Brain microvascular endothelial cell (primary cell): ENCODE results near the gene CPLANE1.

ENCODE experiments used
- DNase-seq: peaks from one replicate; pipeline ENCODE4 v3.0.0-alpha.2; 2020
- H3K27ac ChIP-seq: fragments of 250-450 bp; sonication (Bioruptor Pico); 2 replicates; pipeline ENCODE4 v1.5.1; 2020; ENCODE audit warnings: mild to moderate bottlenecking, moderate library complexity
- H3K27me3 ChIP-seq: fragments of 250-450 bp; sonication (Bioruptor Pico); replicated peaks from 2 replicates; pipeline ENCODE4 v1.5.1; 2020; ENCODE audit warnings: mild to moderate bottlenecking
- H3K36me3 ChIP-seq: fragments of 250-450 bp; sonication (Bioruptor Pico); replicated peaks from 2 replicates; pipeline ENCODE4 v1.5.1; 2020; ENCODE audit warnings: mild to moderate bottlenecking
- H3K4me3 ChIP-seq: 2 replicates; pipeline ENCODE4 v1.5.1; 2011; ENCODE audit warnings: low read depth, mild to moderate bottlenecking, control low read depth, low read length, moderate library complexity
- CTCF ChIP-seq: IDR thresholded peaks from 2 replicates; pipeline ENCODE4 v1.5.1; 2011; ENCODE audit warnings: low read depth, mild to moderate bottlenecking, moderate library complexity, low read length, control low read depth, inconsistent platforms; ENCODE audit errors: missing control alignments
- in situ Hi-C: cut with HindIII; loops from 2 replicates; pipeline ENCODE4 v1.10.0; 2017; ENCODE audit warnings: low sequenced_read_pairs, low pct_ligation_motif_present

The CPLANE1 gene

GRCh38 chr5:37132646-37133045 lies 116.5 kb downstream of the CPLANE1 start:
- Histone ChIP-seq H3K36me3 (peaks cover 7% of the 10 kb centered on the region), H3K27ac (no peak overlapping the region), H3K27me3 (no peaks in the 10 kb centered on the region), H3K4me3 (no peak overlapping the region)
- no peak for TF ChIP-seq CTCF
- in situ Hi-C loops: no loop called here
- DNase-seq: no peak

GRCh38 chr5:37121465-37121864 lies 127.7 kb downstream of the CPLANE1 start:
- no peak overlapping the region for H3K4me3 ChIP-seq
- TF ChIP-seq CTCF: no peak
- peaks cover 12% of the 10 kb centered on the region for H3K36me3 ChIP-seq
- in situ Hi-C loops: no loop called here
- no peak for DNase-seq
- no peak overlapping the region for H3K27ac ChIP-seq
- H3K27me3 ChIP-seq: no peaks in the 10 kb centered on the region

- no peak for DNase-seq
- H3K27ac ChIP-seq: no peak overlapping the region
- peaks cover 12% of the 10 kb centered on the region for H3K36me3 ChIP-seq
- no peak overlapping the region for H3K4me3 ChIP-seq
- in situ Hi-C loops: no loop called here
- no peak for TF ChIP-seq CTCF
- H3K27me3 ChIP-seq: no peaks in the 10 kb centered on the region
Measured at GRCh38 chr5:37121027-37121426, 128.1 kb downstream of the CPLANE1 start.

GRCh38 chr5:37120270-37120669 lies 128.9 kb downstream of the CPLANE1 start:
- no peak for DNase-seq
- Histone ChIP-seq H3K4me3 (no peak overlapping the region), H3K36me3 (peaks cover 12% of the 10 kb centered on the region), H3K27ac (no peak overlapping the region), H3K27me3 (no peaks in the 10 kb centered on the region)
- TF ChIP-seq CTCF: no peak
- in situ Hi-C loops: no loop called here

- in situ Hi-C loops: no loop called here
- Histone ChIP-seq H3K27me3 (no peaks in the 10 kb centered on the region), H3K36me3 (peaks cover 12% of the 10 kb centered on the region), H3K27ac (no peak overlapping the region), H3K4me3 (no peak overlapping the region)
- no peak for DNase-seq
- TF ChIP-seq CTCF: no peak
Measured at GRCh38 chr5:37116359-37116758, 132.8 kb downstream of the CPLANE1 start.

GRCh38 chr5:37112383-37112991 lies 136.7 kb downstream of the CPLANE1 start:
- Histone ChIP-seq H3K36me3 (peaks cover 7% of the 10 kb centered on the region), H3K27ac (no peak overlapping the region), H3K4me3 (no peak overlapping the region), H3K27me3 (no peaks in the 10 kb centered on the region)
- TF ChIP-seq CTCF: no peak
- in situ Hi-C loops: no loop called here
- no peak for DNase-seq
